HG03342 (cell line): Measurements from ENCODE around the gene KMT2B.
"Not testable (repeated sequence)": the region's sequence is repeated elsewhere in the genome, so short reads cannot be mapped to it uniquely, and the experiment has no call there.

Experiments
- ATAC-seq: cut with Tn5 transposase; IDR thresholded peaks from one replicate; pipeline ENCODE4 v1.9.1; 2021; ENCODE audit warnings: mild to moderate bottlenecking, moderate library complexity; ENCODE audit not compliant: unreplicated experiment

Gene KMT2B, protein sequence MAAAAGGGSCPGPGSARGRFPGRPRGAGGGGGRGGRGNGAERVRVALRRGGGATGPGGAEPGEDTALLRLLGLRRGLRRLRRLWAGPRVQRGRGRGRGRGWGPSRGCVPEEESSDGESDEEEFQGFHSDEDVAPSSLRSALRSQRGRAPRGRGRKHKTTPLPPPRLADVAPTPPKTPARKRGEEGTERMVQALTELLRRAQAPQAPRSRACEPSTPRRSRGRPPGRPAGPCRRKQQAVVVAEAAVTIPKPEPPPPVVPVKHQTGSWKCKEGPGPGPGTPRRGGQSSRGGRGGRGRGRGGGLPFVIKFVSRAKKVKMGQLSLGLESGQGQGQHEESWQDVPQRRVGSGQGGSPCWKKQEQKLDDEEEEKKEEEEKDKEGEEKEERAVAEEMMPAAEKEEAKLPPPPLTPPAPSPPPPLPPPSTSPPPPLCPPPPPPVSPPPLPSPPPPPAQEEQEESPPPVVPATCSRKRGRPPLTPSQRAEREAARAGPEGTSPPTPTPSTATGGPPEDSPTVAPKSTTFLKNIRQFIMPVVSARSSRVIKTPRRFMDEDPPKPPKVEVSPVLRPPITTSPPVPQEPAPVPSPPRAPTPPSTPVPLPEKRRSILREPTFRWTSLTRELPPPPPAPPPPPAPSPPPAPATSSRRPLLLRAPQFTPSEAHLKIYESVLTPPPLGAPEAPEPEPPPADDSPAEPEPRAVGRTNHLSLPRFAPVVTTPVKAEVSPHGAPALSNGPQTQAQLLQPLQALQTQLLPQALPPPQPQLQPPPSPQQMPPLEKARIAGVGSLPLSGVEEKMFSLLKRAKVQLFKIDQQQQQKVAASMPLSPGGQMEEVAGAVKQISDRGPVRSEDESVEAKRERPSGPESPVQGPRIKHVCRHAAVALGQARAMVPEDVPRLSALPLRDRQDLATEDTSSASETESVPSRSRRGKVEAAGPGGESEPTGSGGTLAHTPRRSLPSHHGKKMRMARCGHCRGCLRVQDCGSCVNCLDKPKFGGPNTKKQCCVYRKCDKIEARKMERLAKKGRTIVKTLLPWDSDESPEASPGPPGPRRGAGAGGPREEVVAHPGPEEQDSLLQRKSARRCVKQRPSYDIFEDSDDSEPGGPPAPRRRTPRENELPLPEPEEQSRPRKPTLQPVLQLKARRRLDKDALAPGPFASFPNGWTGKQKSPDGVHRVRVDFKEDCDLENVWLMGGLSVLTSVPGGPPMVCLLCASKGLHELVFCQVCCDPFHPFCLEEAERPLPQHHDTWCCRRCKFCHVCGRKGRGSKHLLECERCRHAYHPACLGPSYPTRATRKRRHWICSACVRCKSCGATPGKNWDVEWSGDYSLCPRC (N-terminal part only)

DNA sequence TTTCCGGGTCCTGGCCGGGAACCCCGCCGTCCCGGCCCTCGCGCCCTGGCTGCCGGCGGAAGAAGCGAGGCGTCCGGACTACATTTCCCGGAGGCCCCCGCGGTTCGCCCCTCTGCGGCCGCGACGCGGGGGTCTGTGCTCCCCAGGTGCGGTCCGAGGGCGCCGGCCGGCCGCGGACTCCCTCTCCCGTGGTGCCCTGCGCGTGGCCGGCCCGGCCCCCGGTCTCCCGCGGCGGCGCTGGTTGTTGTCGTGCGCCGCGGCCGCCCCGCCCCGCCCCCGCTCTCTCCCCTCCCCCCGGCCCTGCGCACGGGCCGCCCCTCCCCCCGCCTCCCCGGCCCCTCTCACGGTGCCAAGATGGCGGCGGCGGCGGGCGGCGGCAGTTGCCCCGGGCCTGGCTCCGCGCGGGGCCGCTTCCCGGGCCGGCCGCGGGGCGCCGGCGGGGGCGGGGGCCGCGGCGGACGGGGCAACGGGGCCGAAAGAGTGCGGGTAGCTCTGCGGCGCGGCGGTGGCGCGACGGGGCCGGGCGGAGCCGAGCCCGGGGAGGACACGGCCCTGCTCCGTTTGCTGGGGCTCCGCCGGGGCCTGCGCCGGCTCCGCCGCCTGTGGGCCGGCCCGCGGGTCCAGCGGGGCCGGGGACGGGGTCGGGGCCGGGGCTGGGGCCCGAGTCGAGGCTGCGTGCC is at the start of gene KMT2B:
TSS of gene KMT2B (plus strand) at position 339 of the 680 bp plus-strand sequence. CDS start at position 355, 16 bp downstream.
- ATAC-seq = peak; percentile 3

DNA sequence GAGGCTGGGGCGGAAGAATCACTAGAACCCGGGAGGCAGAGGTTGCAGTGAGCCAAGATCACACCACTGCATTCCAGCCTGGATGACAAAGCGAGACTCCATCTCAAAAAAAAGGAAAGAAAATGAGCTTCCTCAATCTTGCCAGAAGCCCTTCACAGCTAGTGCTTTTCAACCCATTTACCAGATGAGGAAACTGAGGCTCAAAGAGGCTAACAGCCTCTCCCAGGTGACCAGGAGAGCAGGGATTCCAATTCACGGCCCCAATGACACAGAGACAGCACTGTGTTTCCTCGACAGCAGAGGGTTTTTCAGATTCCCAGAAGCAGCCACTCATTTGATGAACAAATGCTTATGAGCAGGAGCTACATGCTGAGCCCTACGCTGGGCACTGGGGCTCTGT is 48.2 kb upstream of the KMT2B start:
- ATAC-seq = no peak

DNA sequence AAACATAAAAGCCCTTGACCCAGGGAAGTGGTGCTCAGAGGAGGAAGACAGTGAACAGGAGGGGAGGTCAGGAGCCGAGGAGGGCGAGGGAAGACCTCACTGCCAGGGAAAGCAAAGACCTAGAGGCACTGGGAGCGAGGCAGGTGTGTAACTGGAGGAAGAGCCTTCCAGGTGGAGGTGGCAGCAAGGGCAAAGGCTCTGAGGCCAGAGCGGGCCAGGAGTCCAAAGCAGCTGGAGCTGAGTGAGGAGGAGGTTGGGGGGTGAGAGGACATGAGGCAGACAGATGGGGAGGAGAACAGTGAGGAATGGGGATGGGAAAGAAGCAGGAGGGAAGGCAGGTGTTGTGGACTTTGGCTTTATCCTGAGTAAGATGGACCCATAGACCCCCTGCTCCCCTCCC is 47.8 kb upstream of the KMT2B start:
- no peak for ATAC-seq

DNA sequence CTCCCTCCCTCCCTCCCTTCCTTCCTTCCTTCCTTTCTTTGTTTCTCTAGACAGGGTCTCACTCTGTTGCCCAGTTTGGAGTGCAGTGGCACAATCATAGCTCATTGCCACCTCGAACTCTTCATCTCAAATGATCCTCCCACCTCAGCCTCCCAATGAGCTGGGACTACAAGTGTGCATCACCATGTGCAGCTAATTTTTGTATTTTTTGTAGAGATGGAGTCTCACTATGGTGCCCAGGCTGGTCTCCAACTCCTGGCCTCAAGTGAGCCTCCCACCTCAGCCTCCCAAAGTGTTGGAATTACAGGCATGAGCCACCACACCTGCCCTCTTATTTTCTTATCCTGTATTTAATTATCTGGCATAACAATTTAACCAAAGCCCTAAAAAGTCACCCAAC is 47.1 kb upstream of the KMT2B start:
- no peak for ATAC-seq

DNA sequence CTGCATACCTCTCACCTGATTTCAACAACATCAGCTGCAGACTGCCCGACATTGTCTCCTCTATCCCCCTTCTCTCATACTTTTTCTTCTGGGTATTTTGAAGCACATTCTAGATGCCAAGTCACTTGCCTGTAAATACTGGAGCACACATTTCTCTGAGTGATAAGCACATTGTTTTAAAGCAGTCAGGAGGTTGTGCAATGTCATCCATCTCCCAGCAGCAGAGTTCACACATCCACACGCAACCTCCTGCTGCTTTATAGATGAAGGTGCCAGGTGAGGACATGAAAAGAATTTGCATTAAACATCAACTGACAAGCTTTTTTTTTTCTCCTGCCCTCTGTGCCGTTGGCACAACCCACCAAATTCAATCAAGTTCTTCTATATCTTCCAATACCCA is 46.0 kb upstream of the KMT2B start:
- ATAC-seq = no peak

DNA sequence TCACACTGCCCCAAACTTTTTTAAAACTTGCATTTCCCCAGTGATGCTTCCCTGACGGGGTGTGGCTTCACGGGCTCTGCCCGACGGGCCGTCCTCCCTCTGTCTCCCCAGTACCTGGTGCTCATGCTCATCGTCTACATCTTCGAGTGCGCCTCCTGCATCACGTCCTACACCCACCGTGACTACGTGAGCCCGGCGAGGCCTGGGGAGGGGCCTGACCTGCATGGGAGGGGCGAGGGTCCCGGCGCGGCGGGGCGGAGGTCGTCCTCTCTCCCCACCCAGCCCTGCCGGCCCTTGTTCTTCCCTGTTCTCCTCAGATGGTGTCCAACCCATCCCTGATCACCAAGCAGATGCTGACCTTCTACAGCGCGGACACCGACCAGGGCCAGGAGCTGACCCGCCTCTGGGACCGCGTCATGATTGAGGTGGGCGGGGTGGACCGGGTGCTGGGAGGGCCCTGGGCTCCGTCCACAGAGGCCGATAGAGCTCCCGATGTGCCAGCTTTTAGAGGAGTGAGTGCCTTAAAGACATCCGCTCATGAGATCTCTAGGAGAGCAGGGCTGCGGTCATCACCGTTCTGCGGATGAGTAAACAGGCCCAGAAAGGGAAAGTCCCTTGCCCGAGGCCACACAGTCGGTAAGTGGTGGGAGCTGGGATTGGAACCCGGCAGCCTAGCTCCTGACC is 44.5 kb upstream of the KMT2B start:
- no peak for ATAC-seq

DNA sequence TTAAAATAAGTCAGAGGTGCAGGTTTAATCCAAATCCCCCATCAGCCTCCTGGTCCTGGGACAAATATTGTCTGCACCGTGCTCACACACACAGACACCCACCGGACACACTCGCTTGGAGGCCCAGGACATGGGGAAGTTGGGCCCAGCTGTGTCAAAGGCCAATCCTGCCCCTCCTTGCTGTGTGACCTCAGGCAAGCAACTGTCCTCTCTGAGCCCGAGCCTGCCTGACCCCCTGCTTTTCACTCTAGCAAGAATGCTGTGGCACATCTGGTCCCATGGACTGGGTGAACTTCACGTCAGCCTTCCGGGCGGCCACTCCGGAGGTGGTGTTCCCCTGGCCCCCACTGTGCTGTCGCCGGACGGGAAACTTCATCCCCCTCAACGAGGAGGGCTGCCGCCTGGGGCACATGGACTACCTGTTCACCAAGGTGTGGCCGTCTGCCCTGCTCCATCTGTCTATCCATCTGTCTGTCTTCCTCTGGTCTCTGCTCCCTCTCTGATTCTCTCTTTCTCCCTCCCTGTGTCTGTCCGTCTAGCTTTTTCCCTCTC is 42.1 kb upstream of the KMT2B start:
- ATAC-seq = no peak

DNA sequence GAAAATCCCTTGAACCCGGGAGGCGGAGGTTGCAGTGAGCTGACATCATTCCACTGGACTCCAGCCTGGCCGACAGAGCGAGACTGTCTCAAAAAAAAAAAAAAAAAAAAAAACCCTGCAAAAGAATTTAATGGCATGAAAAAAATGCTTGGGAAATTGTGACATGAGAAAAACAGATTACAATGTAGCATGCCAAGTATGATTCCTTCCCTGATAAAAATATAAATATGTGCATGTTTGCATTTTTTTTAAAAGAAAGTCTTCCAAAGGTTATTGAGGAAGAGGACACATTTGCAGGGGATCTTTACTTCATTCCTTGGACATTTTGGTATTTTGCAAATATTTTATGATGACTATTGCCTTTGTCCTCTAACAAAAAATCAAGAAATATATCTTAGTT is 28.0 kb upstream of the KMT2B start:
- no peak for ATAC-seq

DNA sequence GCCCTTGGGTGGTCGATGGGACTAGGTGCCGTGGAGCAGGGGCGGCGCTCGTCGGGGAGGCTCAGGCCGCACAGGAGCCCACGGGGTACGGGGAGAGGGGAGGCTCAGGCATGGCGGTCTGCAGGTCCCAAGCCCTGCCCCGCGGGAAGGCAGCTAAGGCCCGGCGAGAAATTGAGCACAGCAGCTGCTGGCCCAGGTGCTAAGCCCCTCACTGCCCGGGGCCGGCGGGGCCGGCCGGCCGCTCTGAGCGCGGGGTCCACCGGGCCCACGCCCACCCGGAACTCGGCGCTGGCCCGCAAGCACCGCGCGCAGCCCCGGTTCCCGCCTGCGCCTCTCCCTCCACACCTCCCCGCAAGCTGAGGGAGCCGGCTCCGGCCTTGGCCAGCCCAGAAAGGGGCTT is 26.7 kb upstream of the KMT2B start:
- not testable (repeated sequence) for ATAC-seq

DNA sequence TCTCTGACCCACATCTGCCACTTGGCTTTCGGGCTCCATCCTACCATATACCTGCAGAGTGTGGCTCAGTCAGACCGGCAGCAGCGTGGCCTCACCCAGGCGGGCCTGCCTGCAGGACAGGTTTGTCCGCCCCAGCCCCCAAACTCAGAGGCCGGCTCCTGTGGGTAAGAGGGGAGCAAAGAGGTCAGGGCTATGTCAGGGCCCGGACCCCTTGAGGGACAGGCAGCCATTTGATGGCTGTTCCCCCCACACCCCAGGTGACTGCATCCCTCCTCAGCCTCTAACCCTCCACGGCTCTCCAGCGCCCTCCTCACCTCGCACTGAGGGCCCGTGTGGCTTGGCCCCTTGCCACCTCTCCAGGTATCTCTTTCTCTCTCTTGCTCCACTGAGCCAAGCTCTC is 25.8 kb upstream of the KMT2B start:
- no peak for ATAC-seq

DNA sequence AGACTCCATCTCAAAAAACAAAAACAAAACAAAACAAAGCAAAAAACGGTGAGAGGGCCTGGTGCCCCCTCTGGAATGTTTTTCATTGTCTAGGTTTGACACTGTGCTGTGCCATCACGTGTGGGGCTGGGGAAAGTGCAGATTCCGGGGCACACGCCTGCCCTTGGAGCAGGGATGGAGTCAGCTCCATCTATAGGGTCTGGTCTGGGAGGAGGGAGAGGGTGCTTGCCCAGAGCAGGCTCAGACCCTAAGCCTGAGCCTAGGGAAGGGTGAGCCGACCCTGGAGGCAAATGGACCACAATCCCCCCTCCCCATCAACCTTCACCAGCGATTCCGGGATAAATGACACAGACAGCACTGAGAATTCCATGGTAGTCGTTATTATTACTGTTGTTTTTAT is 24.4 kb upstream of the KMT2B start:
- ATAC-seq = no peak

DNA sequence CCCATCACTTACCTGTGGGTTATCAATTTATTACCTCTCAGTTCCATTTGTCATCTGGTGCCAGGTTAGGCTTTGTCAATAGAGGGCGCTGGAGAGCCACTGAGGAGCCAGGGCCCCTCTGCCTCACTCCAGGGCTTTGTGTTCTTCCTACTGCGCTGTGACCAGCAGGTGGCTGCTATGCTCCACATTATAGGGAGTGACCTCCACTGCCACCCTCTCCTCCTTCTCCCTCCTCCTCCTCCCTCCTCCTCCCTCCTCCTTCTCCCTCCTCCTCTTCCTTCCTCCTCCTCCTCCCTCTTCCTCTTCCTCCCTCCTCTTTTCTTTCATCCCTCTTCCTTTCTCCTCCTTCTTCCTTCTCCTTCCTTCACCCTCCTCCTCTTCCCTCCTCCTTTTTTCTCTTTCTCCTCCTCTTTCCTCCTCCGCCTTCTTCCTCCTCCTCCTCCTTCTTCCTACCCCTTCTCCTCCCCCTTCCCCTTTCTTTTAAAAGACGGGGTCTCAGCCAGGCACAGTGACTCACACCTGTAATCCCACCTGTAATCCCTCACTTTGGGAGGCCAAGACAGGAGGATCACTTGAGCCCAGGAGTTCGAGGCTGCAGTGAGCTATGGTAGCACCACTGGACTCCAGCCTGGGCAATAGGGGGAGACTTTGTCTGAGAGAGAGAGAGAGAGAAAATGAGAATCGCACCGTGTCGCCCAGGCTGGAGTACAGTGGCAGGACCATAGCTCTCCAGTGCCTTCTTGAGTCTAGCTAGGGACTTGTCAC is 23.8 kb upstream of the KMT2B start:
- ATAC-seq = peak; percentile 77

DNA sequence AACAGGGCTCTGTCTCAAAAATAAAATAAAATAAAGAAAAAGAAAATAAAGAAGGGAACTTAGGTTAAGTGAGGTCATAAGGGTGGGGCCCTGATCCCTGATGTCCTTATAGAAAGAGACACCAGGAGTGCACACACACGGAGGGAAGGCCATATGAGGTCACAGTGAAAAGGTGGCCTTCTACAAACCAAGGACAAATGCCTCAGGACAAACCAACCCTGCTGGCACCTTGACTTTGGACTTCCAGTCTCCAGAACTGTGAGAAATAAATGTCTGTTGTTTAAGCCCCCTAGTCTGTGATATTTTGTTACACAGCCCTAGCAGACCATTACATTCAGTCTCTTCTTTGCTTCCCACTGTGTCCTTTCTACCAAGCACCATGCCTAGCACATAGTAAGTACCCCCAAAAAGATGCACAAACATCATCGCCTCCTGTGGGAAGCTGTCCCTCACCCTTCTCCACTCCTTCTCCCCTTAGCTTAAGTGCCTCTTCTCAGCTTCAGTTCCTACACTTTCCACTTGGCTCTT is 21.8 kb upstream of the KMT2B start:
- no peak for ATAC-seq

DNA sequence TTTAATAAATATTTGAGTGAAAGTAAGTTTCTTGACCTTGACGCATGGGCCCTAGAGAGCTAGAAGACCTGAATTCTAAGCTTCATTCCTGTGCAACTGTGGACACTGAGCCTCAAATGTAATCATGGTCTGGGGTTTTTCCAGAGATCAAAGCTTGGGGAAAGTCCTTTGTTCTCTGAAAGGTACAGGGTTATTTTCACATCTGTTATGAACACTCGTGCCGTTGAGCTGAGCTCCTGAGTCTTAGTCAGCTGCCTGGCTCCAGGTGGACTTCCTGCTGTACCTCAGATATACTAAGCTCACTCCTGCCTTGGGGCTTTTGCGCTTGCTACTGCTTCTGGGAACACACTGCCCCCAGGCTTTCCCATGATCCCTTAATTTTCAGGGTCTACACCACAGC is 21.0 kb upstream of the KMT2B start:
- no peak for ATAC-seq

DNA sequence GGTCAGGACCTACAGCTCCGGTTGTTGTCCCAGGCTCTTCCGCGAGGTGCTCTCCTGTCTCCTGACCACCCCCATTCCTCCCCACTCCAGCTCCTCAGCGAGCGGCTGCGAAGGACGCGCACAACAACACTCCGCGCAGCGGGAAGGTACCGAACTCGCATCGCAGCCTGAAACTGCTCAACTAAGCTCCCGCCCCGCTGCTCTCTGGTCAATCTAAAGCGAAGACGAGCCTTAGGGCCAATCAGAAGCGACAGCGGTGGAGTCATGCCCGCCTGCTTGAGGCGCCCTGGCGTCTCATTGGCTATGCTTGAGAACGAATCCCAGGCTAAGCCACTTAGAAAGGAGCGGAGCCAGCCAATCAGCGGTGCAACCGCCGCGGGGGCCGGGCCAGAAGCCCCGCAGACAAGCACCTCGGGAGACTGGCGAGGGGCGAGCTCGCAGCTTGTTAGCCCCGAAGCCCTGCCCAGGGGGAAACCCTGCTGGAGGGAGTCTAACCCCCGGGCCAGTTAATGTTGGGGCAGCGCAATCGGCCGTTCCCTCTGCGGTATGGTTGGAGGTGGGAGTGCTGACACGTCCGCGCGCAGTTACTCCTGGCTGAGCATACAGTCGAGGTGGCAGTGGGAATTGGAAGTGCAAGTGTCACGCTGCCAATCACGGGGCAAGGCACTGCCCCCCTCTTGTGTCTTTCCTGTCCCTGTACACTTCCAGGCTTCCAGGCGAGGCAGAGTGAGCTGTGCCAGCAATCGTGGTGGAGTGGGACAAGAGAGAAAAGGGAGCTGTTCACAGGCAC is 15.4 kb upstream of the KMT2B start:
- peak; percentile 95 for ATAC-seq

DNA sequence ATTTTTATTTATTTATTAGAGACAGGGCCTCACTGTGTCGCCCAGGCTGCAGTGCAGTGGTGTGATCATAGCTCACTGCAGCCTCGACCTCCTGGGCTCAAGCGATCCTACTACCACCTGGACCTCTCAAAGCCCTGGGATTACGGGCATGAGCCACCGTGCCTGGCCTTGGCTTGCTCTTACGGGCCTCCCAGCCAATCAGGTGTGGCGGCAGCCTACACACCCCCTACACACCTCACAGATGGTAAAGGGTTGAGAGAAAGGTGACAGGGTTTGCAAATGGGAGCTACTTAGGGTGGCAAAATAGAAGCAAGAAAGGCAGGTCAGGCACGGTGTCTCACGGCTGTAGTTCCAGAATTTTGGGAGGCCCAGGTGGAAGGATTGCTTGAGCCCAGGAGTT is 14.5 kb upstream of the KMT2B start:
- no peak for ATAC-seq

DNA sequence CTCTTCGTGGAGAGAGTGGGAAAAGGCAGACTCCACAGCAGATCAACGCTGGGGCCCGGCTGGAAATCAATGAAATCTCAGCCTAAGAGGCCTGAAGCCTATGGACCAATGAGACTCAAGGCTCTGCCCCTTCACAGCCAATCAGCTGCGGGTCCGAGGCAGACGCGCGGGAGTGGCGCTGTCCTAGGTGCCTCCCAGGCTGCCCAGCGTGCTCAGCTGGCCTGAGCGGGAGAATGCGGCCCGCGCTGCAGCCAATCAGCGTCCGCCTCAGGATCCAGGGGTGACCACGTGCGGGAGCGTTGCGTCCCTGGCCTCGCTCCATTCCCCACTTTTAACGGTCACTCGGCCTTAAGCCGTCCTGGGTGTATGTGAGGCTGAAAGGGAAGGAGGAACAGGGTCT is 13.6 kb upstream of the KMT2B start, which contains the start of gene ZBTB32:
TSS of gene ZBTB32 (plus strand) at position 341 of the 400 bp plus-strand sequence. CDS start 10,069 bp downstream, outside the sequence.
- no peak for ATAC-seq

DNA sequence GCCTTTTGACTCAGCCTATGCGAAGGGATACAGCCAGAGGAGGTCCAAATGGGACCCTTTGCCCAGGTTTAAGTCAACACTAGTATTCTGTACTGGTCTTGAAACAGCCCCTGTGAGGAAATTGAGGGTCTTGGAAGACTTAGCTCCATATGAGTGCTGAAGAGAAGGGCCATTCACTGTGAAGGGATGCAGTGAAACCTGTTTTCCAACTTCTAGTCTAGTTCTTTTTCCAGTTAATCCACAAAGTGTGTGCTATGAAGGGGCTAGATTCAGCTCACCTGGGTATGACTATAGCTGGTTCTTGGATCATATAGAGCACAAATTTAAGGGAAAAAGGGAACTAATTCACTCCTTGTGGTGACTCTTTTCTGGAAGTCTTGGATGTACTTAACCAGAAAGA is 9.4 kb upstream of the KMT2B start:
- ATAC-seq = no peak
